Stimulated activated CD8-positive, alpha-beta memory T cell treated with anti-CD3 and anti-CD28 coated beads, Interleukin-15, amount 100 ng/mL, for 4 hours (primary cell): ENCODE data around the gene RPL19.
"Not testable (repeated sequence)": the region's sequence is repeated elsewhere in the genome, so short reads cannot be mapped to it uniquely, and the experiment has no call there.

ENCODE experiments used
- DNase-seq, 2 donors: peaks; one replicate each; pipeline ENCODE4 v3.0.0-alpha.2; 2020; ENCODE audit warnings: low read depth in 2 of 2

RPL19 gene

GRCh38 chr17:39200070-39200879 lies at the start of gene RPL19:
TSS of gene RPL19 (plus strand) at chr17:39200283. CDS start at chr17:39200345, 62 bp downstream.
- peak; percentile 62 for DNase-seq

DNA sequence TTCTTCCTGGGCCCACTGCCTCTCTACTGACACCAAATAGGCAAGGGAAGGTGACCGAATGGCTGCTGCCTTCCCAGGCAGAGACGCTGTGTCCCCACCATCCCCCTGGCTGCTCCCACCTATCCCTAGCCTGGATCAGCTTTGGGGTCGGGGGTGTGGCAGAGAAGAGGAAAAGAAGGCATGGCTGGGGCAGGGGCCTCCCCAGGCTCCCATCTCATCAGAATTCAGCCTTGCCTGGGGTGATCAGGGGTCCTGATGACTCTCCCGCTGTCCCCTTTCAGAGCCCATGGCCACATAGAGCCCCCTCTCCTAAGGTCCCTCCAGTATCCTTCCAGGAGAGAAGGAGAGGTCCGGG lies 49.3 kb upstream of the RPL19 start:
- no peak for DNase-seq

- no peak for DNase-seq
Measured at GRCh38 chr17:39151150-39151942, 48.7 kb upstream of the RPL19 start, which contains the start of gene PLXDC1. TSS of gene PLXDC1 (minus strand) at chr17:39151637. CDS start at chr17:39151437, 200 bp downstream.

DNA sequence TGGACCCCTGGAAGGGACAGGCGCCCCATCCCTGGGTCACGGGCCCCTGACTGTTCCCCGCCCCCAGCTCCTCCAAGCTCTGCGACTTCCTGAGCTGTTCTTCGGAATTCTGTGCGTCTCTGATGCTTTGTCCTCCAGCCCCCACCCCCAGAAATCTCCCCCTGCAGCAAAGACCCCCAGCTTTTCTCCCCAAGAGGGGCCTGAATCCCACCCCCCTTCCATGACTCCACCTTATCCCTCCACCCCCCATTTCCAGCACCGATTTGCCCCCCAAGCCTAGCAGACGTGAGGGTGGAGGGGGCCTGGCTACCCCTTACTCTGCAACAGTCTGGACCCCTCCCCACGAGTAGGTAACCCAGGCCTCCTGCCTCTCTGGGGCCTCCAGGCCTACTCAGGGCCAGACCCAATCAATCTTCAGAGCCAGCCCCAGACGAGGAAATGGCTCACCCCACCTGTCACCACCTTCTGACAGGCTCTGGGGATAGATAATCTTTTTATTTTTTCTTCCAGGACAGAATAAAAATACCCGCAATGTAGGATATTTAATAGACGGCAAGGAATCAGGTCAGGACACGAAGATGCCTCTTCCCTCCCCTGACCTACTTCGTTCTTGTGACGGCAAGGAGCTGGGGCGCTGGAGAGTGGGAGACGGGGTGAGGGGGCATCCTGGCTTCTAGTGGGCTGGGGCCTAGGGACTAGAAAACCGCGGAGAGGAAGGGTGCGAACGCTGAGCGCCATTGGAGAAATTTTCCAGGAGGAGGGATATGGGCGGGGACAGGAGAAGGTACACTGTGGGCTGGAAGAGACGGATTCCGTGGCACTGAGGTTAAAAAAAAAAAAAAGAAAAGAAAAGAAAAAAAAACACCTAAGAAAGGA lies 47.9 kb upstream of the RPL19 start:
- DNase-seq: no peak

GRCh38 chr17:39153599-39154051 lies 46.5 kb upstream of the RPL19 start:
- peak; percentile 79 to 85 for DNase-seq

GRCh38 chr17:39155654-39156053 lies 44.4 kb upstream of the RPL19 start:
- DNase-seq: no peak

GRCh38 chr17:39156491-39156890 lies 43.6 kb upstream of the RPL19 start:
- no peak for DNase-seq

- no peak for DNase-seq
Measured at GRCh38 chr17:39158623-39159022, 41.5 kb upstream of the RPL19 start.

GRCh38 chr17:39161962-39162361 lies 38.1 kb upstream of the RPL19 start:
- no peak for DNase-seq

GRCh38 chr17:39164675-39165143 lies 35.4 kb upstream of the RPL19 start:
- DNase-seq: peak; percentile 50 to 55

GRCh38 chr17:39165178-39165840 lies 34.8 kb upstream of the RPL19 start:
- DNase-seq: no peak

GRCh38 chr17:39165841-39166349 lies 34.2 kb upstream of the RPL19 start, which contains the start of gene ARL5C:
TSS of gene ARL5C (minus strand) at chr17:39166161. CDS start at chr17:39165760, 401 bp downstream.
- no peak for DNase-seq

DNA sequence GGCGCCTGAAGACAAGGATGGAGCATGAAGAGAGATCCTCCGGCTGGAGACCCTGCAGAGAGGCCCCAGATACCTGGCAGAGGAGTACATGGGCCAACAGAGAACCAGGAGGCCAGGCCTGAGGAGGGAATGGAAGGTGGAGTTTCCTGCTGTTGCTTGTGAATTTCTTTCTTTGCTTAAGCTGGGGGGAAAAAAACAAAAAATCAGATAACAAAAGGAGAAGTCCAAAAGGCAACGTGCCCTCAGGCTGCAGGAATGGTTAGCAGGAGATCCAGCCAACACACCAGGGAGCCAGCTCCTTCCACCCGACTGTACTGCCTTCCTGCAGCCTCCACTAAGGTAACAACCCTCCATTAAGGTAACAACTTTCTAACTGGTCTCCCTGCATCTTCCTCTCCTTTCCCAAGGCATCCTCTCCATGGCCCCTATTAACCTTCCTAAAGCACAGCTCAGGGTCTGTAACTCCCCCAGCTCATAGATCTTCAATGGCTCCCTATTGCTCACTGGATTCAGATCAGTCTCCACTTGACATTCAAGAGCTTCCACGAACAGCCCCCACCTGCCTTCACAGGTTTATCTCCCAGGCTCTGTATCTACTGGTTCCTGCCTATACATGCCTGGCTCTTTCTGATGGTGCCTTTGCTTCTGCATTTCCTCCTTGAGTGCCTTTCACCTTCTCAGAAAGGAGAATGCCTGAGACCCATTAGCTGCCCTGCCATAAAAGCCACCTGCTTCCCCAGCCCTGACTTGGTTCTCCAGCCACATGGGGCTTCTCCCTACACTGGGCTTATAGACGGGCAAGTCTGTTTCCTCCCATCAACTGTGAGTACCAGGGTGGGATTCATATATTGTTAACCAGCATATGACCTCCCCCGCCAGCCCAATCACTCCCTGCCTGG lies 33.4 kb upstream of the RPL19 start:
- no peak for DNase-seq

DNA sequence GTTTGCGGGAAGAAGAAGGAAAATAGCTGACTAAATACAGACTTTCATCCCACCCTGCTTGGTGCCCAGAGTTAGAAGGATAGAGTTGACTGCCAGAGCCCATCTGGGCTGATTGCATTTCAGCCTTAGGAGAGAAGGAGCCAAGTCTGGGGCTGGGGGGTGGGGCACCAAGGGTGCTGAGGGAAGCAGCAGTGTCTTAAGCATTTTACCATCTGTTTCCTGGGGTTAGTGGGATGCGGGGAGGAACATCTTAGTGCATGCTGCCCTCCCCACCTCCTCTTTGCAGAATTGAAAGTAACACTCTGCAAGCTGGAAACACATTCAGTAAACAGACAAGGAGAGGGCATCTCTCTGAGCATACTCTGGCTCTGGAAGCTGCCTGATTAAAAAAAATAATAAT lies 32.6 kb upstream of the RPL19 start:
- DNase-seq: no peak

DNA sequence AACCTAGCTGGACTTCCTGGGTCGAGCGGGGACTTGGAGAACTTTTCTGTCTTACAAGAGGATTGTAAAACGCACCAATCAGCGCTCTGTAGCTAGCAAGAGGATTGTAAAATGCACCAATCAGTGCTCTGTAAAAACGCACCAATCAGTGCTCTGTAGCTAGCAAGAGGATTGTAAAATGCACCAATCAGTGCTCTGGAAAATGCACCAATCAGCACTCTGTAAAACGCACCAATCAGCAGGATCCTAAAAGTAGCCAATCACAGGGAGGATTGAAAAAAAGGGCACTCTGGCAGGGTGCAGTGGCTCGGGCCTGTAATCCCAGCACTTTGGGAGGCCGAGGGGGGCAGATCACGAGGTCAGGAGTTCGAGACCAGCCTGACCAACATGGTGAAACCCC lies 31.6 kb upstream of the RPL19 start:
- DNase-seq: not testable (repeated sequence)

- no peak for DNase-seq
Measured at GRCh38 chr17:39169101-39169500, 31.0 kb upstream of the RPL19 start.

DNA sequence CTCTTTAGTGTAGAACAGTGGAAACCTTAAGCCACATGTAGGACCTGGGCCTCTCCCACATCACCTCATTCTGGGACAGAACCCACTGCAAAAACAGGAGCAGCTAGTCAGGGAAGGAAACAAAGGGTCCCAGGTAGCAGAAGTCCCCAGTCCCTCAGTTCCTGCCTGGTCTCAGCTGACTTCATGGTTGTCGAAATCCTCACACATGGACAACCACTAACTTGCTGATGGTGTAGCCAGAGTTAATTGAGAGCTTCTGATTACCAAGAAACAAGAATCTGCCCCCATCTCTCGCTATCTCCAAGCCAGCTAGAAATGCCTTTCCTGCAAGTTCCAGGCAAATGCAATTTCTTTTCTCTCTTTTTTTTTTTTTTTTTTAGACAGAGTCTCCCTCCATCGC lies 30.6 kb upstream of the RPL19 start:
- no peak for DNase-seq

DNA sequence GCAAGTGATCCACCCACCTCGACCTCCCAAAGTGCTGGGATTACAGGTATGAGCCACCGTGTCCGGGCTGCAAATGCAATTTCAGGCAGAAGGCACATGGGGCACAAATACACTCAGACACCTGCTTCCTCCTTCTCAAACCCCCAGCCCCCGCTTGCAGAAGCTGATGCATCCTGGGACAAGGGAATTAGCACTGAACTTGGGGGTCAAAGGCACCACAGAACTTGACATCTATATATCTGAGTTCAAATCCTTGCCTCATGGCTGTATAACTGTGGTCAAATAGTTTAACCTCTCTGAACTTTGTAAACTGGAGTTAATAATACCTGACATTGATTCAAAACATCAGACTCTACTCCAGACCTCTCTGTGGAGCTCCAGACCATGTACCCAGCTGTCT lies 30.0 kb upstream of the RPL19 start:
- no peak for DNase-seq

- no peak for DNase-seq
Measured at GRCh38 chr17:39170558-39170957, 29.5 kb upstream of the RPL19 start.

DNA sequence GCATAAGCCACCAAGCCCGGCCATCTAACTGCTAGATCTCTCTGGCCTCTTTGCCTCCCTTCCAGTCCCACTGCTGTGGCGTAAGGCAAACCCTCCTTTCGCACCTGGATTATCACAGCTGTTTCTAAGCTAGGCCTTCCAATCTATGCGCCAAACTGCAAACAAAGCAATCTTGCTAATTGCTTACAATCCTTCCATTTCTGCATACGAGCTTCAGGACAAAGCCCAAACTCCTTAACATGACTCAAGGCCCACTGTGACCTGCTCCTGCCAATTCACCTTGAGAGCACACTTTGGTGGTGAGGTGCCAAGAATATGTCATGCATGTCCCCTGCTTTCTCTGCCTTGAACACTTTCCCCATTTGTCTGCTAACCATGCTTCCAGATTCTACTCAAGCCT lies 28.1 kb upstream of the RPL19 start:
- no peak for DNase-seq
